Kidney epithelial cell (primary cell): ENCODE results near the gene STK11. TPM values are rescaled to one million over a fixed set of nuclear protein-coding genes. Genes with fewer than 3 reads are reported as not detected.

Source experiments
- DNase-seq: peaks from one replicate; pipeline ENCODE4 v3.0.0-alpha.2; 2010; ENCODE audit warnings: low read depth
- H3K27me3 ChIP-seq: 2 replicates; pipeline ENCODE4 v1.6.0; 2011; ENCODE audit warnings: low read length; ENCODE audit not compliant: control insufficient read depth, insufficient read depth
- H3K36me3 ChIP-seq: 2 replicates; pipeline ENCODE4 v1.5.1; 2011; ENCODE audit warnings: low read length; ENCODE audit not compliant: control insufficient read depth, insufficient read depth
- H3K4me3 ChIP-seq: 2 replicates; pipeline ENCODE4 v1.5.1; 2011; ENCODE audit warnings: low read depth, mild to moderate bottlenecking, control low read depth, low read length
- total RNA-seq: library from RNA; depleted of rRNA; stranded (reverse); fragments of >200 nt; gene quantifications from 2 replicates; pipeline ENCODE4 v1.2.3, GENCODE V29; 2015
- TF ChIP-seq, protein P1 (sequence below): IDR thresholded peaks from 2 replicates; pipeline ENCODE4 v1.5.1; 2011; ENCODE audit warnings: mild to moderate bottlenecking, moderate library complexity, low read length, control low read depth, inconsistent platforms; ENCODE audit not compliant: insufficient read depth, poor library complexity, severe bottlenecking

The STK11 gene
- total RNA-seq, 1 donor from 2014 or later = 78.3 TPM

DNA sequence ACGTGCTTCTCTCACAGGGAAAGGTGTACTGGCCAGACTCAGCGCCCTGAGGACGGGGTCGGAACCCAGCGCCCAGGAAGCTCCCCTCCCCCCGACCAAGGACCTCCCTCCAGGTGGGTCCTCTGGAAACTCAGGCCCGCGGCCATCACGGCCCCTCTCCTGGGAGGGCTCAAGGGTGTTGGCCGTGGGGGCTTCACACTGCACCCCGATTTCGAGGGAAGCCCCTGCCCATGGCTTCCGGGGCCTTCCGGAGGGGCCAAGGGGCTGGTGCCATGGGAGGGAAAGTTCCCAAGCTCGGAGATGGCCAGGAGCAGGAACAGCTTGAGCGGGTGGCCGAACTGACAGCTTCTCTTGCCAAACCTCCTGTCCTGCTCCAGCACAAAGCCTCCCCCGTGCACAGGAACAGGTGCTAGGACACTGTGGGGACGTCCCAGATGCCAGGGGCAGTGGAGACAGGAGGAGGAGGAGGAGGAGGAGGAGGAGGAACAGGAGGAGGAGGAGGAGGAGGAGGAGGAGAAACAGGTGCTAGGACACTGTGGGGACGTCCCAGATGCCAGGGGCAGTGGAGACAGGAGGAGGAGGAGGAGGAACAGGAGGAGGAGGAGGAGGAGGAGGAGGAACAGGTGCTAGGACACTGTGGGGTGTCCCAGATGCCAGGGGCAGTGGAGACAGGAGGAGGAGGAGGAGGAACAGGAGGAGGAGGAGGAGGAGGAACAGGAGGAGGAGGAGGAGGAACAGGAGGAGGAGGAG lies 41.5 kb upstream of the STK11 start:
- H3K27me3 ChIP-seq = no peaks in the 10 kb centered on the region
- peaks cover 2% of the 10 kb centered on the region for H3K36me3 ChIP-seq
- TF ChIP-seq, protein P1, sequence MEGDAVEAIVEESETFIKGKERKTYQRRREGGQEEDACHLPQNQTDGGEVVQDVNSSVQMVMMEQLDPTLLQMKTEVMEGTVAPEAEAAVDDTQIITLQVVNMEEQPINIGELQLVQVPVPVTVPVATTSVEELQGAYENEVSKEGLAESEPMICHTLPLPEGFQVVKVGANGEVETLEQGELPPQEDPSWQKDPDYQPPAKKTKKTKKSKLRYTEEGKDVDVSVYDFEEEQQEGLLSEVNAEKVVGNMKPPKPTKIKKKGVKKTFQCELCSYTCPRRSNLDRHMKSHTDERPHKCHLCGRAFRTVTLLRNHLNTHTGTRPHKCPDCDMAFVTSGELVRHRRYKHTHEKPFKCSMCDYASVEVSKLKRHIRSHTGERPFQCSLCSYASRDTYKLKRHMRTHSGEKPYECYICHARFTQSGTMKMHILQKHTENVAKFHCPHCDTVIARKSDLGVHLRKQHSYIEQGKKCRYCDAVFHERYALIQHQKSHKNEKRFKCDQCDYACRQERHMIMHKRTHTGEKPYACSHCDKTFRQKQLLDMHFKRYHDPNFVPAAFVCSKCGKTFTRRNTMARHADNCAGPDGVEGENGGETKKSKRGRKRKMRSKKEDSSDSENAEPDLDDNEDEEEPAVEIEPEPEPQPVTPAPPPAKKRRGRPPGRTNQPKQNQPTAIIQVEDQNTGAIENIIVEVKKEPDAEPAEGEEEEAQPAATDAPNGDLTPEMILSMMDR = no peak
- H3K4me3 ChIP-seq = no peak overlapping the region
- DNase-seq = no peak

DNA sequence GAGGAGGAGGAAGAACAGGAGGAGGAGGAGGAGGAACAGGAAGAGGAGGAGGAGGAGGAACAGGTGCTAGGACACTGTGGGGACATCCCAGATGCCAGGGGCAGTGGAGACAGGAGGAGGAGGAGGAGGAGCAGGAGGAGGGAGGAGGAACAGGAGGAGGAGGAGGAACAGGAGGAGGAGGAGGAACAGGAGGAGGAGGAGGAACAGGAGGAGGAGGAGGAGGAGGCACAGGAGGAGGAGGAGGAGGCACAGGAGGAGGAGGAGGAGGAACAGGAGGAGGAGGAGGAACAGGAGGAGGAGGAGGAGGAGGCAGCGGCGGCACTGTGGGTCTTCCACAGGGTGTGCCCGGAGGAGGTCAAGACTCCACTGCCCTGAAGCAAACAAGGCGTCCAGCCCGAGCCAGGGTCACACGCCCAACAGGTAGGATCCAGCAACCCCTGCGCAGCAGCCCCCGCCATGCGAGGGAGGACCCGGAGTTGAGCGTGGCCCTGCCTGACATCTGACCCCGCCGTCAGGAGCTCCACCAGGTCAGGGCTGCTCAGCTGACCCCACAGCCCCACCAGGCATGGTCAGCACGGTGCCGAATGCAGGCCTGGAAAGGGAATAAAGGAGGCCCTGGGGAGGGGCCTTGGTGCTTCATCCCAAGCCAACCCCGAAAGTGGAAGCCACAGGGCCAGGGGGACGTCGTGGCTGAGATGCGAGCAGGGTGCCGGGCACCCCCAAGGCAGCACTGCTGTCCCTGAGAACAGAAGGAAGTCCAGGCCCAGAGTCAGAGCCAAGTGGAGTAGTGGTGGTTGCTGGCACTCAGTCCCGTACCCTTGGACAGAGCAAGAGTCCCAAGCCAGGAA lies 40.7 kb upstream of the STK11 start:
- TF ChIP-seq, protein P1 = no peak
- Histone ChIP-seq H3K4me3 (no peak overlapping the region), H3K36me3 (peaks cover 3% of the 10 kb centered on the region), H3K27me3 (no peaks in the 10 kb centered on the region)
- DNase-seq = no peak

DNA sequence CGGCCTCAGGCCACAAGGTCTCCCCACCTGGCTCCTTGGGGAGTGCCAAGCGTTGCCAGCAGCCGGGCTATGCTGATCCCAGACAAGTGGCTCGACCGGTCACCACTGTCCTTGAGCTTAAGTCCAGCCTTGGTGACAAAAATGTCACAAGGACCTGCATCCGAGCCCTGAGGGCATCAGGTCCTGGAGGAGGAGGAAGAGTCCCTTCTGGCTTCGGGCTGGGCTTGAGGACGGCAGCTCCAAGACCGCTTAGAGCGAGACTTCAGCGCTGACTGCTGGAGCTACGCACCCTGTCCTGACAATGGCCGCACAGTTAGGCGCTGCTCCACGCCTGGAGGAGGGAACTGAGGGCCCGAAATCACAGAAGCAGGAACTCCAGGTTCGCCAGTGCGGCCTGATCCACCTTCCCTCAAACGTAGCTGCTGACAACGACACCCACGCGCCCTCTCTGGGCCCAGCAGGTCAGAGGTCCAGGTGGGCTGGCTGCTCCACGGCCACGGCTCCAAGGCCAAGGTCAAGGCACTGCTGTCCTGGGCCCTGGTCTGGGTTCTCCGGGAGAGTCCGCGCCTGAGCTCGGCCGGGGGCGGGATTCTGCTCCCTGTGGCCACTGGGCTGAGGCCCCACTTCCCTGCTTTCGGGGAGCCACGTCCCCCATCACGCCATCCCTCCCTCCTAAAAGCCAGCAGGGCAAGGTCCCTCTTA lies 38.6 kb upstream of the STK11 start:
- H3K4me3 ChIP-seq = no peak overlapping the region
- TF ChIP-seq, protein P1 = no peak
- H3K36me3 ChIP-seq = peaks cover 3% of the 10 kb centered on the region
- H3K27me3 ChIP-seq = no peaks in the 10 kb centered on the region
- no peak for DNase-seq

DNA sequence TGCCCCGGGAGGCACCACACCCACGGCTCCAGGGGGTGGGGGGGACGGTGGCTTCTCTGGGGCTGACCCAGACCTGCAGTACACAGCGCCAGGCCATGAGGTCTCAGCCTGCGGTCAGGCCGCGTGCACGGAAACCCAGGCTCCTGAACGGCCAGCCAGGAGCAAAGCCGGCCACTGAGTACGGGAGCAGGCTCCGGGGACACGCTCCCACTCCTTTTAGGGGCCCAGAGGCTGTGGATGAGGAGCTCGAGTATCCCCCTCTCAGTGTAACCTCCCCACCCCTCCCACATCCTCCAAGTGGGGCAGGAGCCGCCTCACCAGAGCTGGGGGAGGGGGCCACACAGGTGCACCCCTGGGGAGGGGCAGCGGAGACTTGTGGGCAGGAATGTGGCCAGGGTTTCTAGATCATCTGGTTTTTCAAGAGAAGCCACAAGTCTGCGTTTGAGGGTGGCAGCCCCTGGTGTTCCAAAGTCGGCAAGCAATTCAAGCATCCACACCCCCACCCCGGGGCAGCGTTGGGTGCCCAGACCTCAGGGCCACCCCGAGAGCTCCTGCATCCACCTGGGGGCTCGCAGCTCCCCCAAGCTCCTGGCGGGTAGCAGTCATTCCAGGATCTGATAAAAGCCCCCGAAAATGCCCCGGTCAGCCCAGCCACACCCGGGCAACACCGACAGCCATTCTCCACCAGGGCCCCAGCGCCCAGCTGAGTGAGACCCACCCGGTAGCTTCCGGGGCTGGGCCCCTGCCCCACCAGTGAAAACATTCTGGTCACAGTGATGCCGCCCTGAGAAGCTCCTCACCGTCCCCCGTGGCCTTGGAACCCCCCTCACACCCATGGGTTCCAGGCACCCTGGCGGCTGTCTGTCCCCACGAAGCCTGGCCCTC lies 37.6 kb upstream of the STK11 start:
- H3K4me3 ChIP-seq = peak overlapping the region; percentile 2
- H3K36me3 ChIP-seq = peaks cover 3% of the 10 kb centered on the region
- no peaks in the 10 kb centered on the region for H3K27me3 ChIP-seq
- DNase-seq = no peak
- TF ChIP-seq, protein P1 = no peak
